IMR-90 (cell line): ENCODE measurements around the gene SLC9A9. TPM values are rescaled to one million over a fixed set of nuclear protein-coding genes. Genes with fewer than 3 reads are reported as not detected.

Experiments
- ATAC-seq: fragments of 200-7000 bp; cut with Tn5 transposase; 2 replicates; pipeline ENCODE4 v1.9.1; 2020; ENCODE audit warnings: low read depth, mild to moderate bottlenecking, moderate library complexity
- BruUV-seq: library from RNA; stranded (reverse); fragments of 400-500 nt; replicated peaks from 2 replicates; lab custom pipeline; 2021; lab: Mats Ljungman, UMichigan
- CTCF ChIA-PET: fragments of 300-600 bp; formaldehyde crosslinking; extraction: SDS; loops from one replicate; lab custom pipeline; 2021; ENCODE audit warnings: antibody characterized with exemption; lab: Yijun Ruan, JAX
- POLR2A ChIA-PET: fragments of 300-600 bp; sonication (Branson Sonifier 250); formaldehyde crosslinking; loops from one replicate; lab custom pipeline; 2022; ENCODE audit warnings: antibody characterized with exemption; ENCODE audit not compliant: unreplicated experiment; lab: Charles Lee
- DNase-seq: peaks from one replicate; pipeline ENCODE4 v3.0.0; 2013
- H2AFZ ChIP-seq: replicated peaks from 2 replicates; pipeline ENCODE3; 2013; ENCODE audit warnings: low read length, mild to moderate bottlenecking; ENCODE audit not compliant: poor library complexity
- H2AK5ac ChIP-seq: 2 replicates; pipeline ENCODE4 v1.6.1; 2013; ENCODE audit warnings: low read depth, low read length, inconsistent platforms
- H2AK9ac ChIP-seq: replicated peaks from 2 replicates; pipeline ENCODE3; 2013; ENCODE audit warnings: mild to moderate bottlenecking, low read depth, low read length, moderate library complexity; ENCODE audit not compliant: poor library complexity
- H2BK120ac ChIP-seq: 2 replicates; pipeline ENCODE4 v1.6.1; 2013; ENCODE audit warnings: low read depth, low read length, inconsistent platforms
- H2BK15ac ChIP-seq: 3 replicates; pipeline ENCODE4 v1.6.1; 2013; ENCODE audit warnings: low read depth, low read length, inconsistent platforms
- H2BK20ac ChIP-seq: 2 replicates; pipeline ENCODE4 v1.6.1; 2013; ENCODE audit warnings: low read depth, mild to moderate bottlenecking, inconsistent platforms, low read length, moderate library complexity
- H2BK5ac ChIP-seq: 2 replicates; pipeline ENCODE4 v1.6.1; 2013; ENCODE audit warnings: mild to moderate bottlenecking, low read depth, low read length, inconsistent platforms; ENCODE audit not compliant: poor library complexity, severe bottlenecking
- H3K14ac ChIP-seq: replicated peaks from 2 replicates; pipeline ENCODE4 v1.6.1; 2013; ENCODE audit warnings: low read depth, low read length, inconsistent platforms
- H3K18ac ChIP-seq: 2 replicates; pipeline ENCODE4 v1.6.1; 2013; ENCODE audit warnings: low read depth, low read length, control low read depth
- H3K23ac ChIP-seq: 2 replicates; pipeline ENCODE4 v1.6.1; 2013; ENCODE audit warnings: low read depth, low read length, inconsistent platforms
- H3K27ac ChIP-seq: 2 replicates; pipeline ENCODE4 v1.5.1; 2013; ENCODE audit warnings: mild to moderate bottlenecking, control low read depth, low read length; ENCODE audit not compliant: insufficient read depth
- H3K27me3 ChIP-seq: 2 replicates; pipeline ENCODE4 v1.6.1; 2013; ENCODE audit warnings: low read length; ENCODE audit not compliant: control insufficient read depth, insufficient read depth
- H3K36me3 ChIP-seq: 2 replicates; pipeline ENCODE4 v1.6.1; 2013; ENCODE audit warnings: low read length, mixed read lengths; ENCODE audit not compliant: control insufficient read depth, insufficient read depth
- H3K4ac ChIP-seq: 2 replicates; pipeline ENCODE4 v1.6.1; 2013; ENCODE audit warnings: low read depth, low read length, inconsistent platforms
- H3K4me1 ChIP-seq: 2 replicates; pipeline ENCODE4 v1.6.1; 2013; ENCODE audit warnings: low read length, mixed read lengths; ENCODE audit not compliant: control insufficient read depth, insufficient read depth
- H3K4me2 ChIP-seq: 2 replicates; pipeline ENCODE4 v1.6.1; 2013; ENCODE audit warnings: low read depth, mild to moderate bottlenecking, control low read depth, low read length, moderate library complexity
- H3K4me3 ChIP-seq: 2 replicates; pipeline ENCODE4 v1.5.1; 2013; ENCODE audit warnings: low read depth, mild to moderate bottlenecking, control low read depth, low read length, moderate library complexity; ENCODE audit not compliant: insufficient read depth
- H3K56ac ChIP-seq: 2 replicates; pipeline ENCODE4 v1.6.1; 2013; ENCODE audit warnings: low read length, inconsistent platforms; ENCODE audit not compliant: insufficient read depth; ENCODE audit errors: extremely low read depth
- H3K79me1 ChIP-seq, 2 experiments: 2 replicates each; pipeline ENCODE4 v1.6.1; 2013; ENCODE audit warnings: low read length in 2 of 2, inconsistent platforms in 1 of 2, low read depth in 1 of 2
- H3K9ac ChIP-seq: 2 replicates; pipeline ENCODE4 v1.6.1; 2013; ENCODE audit warnings: low read depth, low read length, control low read depth
- H3K9me1 ChIP-seq: 2 replicates; pipeline ENCODE4 v1.6.1; 2013; ENCODE audit warnings: low read length, inconsistent platforms; ENCODE audit not compliant: insufficient read depth
- H3K9me3 ChIP-seq: 2 replicates; pipeline ENCODE4 v1.6.1; 2013; ENCODE audit warnings: low read length; ENCODE audit not compliant: control insufficient read depth, insufficient read depth
- H4K20me1 ChIP-seq: 2 replicates; pipeline ENCODE4 v1.6.1; 2013; ENCODE audit warnings: low read length, inconsistent platforms; ENCODE audit not compliant: insufficient read depth
- H4K5ac ChIP-seq: 2 replicates; pipeline ENCODE4 v1.6.1; 2013; ENCODE audit warnings: mild to moderate bottlenecking, low read depth, low read length, control low read depth
- H4K8ac ChIP-seq, 2 experiments: 2 replicates each; pipeline ENCODE4 v1.6.1; 2013; ENCODE audit warnings: low read depth in 2 of 2, low read length in 2 of 2, control low read depth in 1 of 2, inconsistent platforms in 1 of 2
- H4K91ac ChIP-seq: 2 replicates; pipeline ENCODE4 v1.6.1; 2013; ENCODE audit warnings: low read depth, low read length, inconsistent platforms; ENCODE audit not compliant: insufficient read depth
- BHLHE40 ChIP-seq: fragments of 150-350 bp; IDR thresholded peaks from 2 replicates; pipeline ENCODE4 v1.6.1; 2016; ENCODE audit warnings: mild to moderate bottlenecking, low read depth, low read length
- MAZ ChIP-seq: IDR thresholded peaks from 2 replicates; pipeline ENCODE4 v1.6.1; 2012; ENCODE audit warnings: low read depth, mild to moderate bottlenecking, low read length, improper control_type of control experiment, moderate library complexity, borderline replicate concordance
- MXI1 ChIP-seq: IDR thresholded peaks from 2 replicates; pipeline ENCODE4 v1.6.1; 2012; ENCODE audit warnings: low read depth, mild to moderate bottlenecking, low read length, moderate library complexity, borderline replicate concordance
- RFX5 ChIP-seq: IDR thresholded peaks from 2 replicates; pipeline ENCODE4 v1.8.0; 2012; ENCODE audit warnings: low read depth, mild to moderate bottlenecking, low read length, moderate library complexity
- WGBS, 2 experiments: methylation state at CpG; one replicate each; pipeline versions ENCODE4 v1.1.5 to v1.1.7; 2013; ENCODE audit warnings: missing lambda C conversion rate in 2 of 2; ENCODE audit not compliant: insufficient read length in 1 of 2; ENCODE audit errors: extremely low coverage in 2 of 2; 5-methylcytosine and 5-hydroxymethylcytosine counted together
- dilution Hi-C: fragments of 300-500 bp; cut with HindIII; formaldehyde crosslinking; loops from one replicate; pipeline ENCODE4 v1.14.3; 2018; ENCODE audit warnings: low sequenced_read_pairs; ENCODE audit not compliant: unreplicated experiment
- in situ Hi-C: fragments of 300-500 bp; cut with MboI; formaldehyde crosslinking; loops from 3 replicates; pipeline ENCODE4 v1.14.3; 2019; ENCODE audit warnings: low sequenced_read_pairs, inconsistent platforms, mixed read lengths
- intact Hi-C: fragments of 100-400 bp; cut with micrococcal nuclease; formaldehyde crosslinking; loops from 2 replicates; pipeline ENCODE4 v1.10.0; 2022
- polyA plus RNA-seq, 3 experiments: library from polyadenylated mRNA; depleted of rRNA; stranded (reverse); fragments of >200 nt; gene quantifications; 2 replicates each; pipeline ENCODE4 v1.2.3, GENCODE V29; 2012; ENCODE audit warnings: low replicate concordance in 1 of 3
- total RNA-seq: library from RNA; depleted of rRNA; stranded (reverse); fragments of >200 nt; gene quantifications from 2 replicates; pipeline ENCODE4 v1.2.3, GENCODE V29; 2012
- TF ChIP-seq, protein P1 (sequence below): fragments of 150-350 bp; IDR thresholded peaks from 2 replicates; pipeline ENCODE4 v1.6.1; 2016; ENCODE audit warnings: low read depth, mild to moderate bottlenecking, low read length, moderate library complexity, borderline replicate concordance

SLC9A9 gene
- total and polyA plus RNA-seq, 2 of the 4 experiments (the other 2 are of a cell fraction), result 1.4 to 2.3 TPM

DNA sequence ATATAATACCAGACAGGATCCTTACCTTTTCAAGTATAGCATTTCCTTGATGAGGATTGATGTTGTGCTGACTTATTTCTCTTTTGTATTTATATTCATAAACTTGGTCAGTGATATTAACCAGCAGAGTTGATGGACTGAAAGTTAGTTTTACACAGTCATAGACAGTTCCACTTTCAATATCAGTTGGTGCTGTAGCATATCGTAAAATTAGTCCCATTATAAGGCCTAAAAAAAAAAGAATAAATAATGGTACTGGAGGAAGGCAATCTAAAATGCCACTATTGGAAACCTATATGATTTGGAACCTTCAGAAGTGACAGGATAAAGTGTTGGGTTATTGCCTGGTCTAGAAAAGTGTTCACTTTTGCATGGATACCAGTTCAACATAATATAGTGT is 16.3 kb downstream of the SLC9A9 start:
- TF ChIP-seq MXI1 (no peak), RFX5 (no peak), MAZ (no peak), BHLHE40 (no peak)
- TF ChIP-seq, protein P1, sequence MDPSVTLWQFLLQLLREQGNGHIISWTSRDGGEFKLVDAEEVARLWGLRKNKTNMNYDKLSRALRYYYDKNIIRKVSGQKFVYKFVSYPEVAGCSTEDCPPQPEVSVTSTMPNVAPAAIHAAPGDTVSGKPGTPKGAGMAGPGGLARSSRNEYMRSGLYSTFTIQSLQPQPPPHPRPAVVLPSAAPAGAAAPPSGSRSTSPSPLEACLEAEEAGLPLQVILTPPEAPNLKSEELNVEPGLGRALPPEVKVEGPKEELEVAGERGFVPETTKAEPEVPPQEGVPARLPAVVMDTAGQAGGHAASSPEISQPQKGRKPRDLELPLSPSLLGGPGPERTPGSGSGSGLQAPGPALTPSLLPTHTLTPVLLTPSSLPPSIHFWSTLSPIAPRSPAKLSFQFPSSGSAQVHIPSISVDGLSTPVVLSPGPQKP, result no peak
- no peaks in the 10 kb centered on the region for H3K4me1 ChIP-seq
- no peaks in the 10 kb centered on the region for H4K20me1 ChIP-seq
- BruUV-seq, result no TSS peak
- H2AK9ac ChIP-seq, result no peak overlapping the region
- H3K9ac ChIP-seq, result no peak overlapping the region
- H3K27me3 ChIP-seq, result no peaks in the 10 kb centered on the region
- ATAC-seq (no peak), DNase-seq (no peak)
- no peaks in the 10 kb centered on the region for H3K79me1 ChIP-seq
- H3K14ac ChIP-seq, result no peak overlapping the region
- in situ Hi-C loops, result no loop called here
- H3K23ac ChIP-seq, result no peak overlapping the region
- no peak overlapping the region for H4K8ac ChIP-seq
- no peaks in the 10 kb centered on the region for H3K36me3 ChIP-seq
- no peak overlapping the region for H2BK15ac ChIP-seq
- no peak overlapping the region for H2BK5ac ChIP-seq
- no CpG with 5 or more reads among the region's 1 CpG for WGBS, 2 experiments
- intact Hi-C loops, result loop anchor here (2.0 kb wide), 1 partner anchor 17 kb away; the partner anchor contains the start of gene SLC9A9
- H2BK20ac ChIP-seq, result no peak overlapping the region
- H3K56ac ChIP-seq, result no peak overlapping the region
- H2AFZ ChIP-seq, result no peak overlapping the region
- no peak overlapping the region for H4K91ac ChIP-seq
- POLR2A ChIA-PET, result no interaction called here
- no peaks in the 10 kb centered on the region for H3K9me3 ChIP-seq
- no peak overlapping the region for H3K18ac ChIP-seq
- H2AK5ac ChIP-seq, result no peak overlapping the region
- H3K9me1 ChIP-seq, result no peaks in the 10 kb centered on the region
- no peak overlapping the region for H4K5ac ChIP-seq
- CTCF ChIA-PET, result no interaction called here
- H3K4me3 ChIP-seq, result no peak overlapping the region
- H3K4ac ChIP-seq, result no peak overlapping the region
- no peak overlapping the region for H2BK120ac ChIP-seq
- no peak overlapping the region for H3K27ac ChIP-seq
- dilution Hi-C loops, result no loop called here
- H3K4me2 ChIP-seq, result no peak overlapping the region
